HS-27A (cell line): ENCODE data around the gene CTBS.
"Not testable (repeated sequence)": the region's sequence is repeated elsewhere in the genome, so short reads cannot be mapped to it uniquely, and the experiment has no call there.

Experiments used
- DNase-seq: peaks from one replicate; pipeline ENCODE4 v3.0.0-alpha.2; 2012; ENCODE audit warnings: low read depth, missing footprints

The CTBS gene, protein sequence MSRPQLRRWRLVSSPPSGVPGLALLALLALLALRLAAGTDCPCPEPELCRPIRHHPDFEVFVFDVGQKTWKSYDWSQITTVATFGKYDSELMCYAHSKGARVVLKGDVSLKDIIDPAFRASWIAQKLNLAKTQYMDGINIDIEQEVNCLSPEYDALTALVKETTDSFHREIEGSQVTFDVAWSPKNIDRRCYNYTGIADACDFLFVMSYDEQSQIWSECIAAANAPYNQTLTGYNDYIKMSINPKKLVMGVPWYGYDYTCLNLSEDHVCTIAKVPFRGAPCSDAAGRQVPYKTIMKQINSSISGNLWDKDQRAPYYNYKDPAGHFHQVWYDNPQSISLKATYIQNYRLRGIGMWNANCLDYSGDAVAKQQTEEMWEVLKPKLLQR

DNA sequence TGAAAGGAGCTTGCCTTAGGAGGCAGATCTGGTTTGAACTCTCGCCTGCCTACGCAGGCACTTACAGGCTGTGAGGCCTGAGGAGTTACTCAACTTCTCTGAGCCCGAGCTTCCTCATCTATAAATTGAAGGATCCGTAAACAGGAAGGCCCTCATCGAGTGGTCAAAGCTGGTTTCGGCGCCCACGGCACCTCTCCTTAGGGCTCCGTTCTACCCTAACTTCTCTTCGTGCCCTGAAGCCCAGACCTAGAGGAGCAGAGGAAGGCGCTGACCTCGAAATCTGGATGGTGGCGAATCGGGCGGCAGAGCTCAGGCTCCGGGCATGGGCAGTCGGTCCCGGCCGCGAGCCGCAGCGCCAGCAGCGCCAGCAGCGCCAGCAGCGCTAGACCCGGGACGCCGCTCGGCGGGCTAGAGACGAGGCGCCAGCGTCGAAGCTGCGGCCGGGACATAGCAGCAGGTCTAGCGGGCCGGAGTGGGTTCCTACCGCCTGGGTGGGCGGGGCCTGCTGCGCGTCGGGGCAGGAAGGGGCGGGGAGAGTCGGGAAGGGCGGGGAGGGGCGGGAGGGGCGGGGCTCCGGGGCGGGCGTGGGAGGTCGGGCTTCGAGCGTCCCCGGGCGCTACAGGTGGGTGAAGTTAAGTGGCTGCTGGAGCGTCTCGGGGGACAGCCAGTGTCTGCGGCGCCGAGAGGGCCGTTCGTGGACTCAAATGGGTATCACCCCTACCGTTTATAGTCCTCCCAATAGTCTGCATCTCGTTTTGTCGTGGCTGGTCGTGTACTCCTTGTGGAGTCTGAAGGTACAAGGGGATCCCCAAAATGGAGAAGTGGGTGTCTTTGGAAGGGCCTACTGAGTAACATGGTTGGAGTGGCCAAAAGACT is at the start of gene CTBS:
Gene CTBS (minus strand): TSS at position 474 of the 876 bp plus-strand sequence. CDS start 25 bp downstream, at position 449.
- peak; percentile 74 for DNase-seq

DNA sequence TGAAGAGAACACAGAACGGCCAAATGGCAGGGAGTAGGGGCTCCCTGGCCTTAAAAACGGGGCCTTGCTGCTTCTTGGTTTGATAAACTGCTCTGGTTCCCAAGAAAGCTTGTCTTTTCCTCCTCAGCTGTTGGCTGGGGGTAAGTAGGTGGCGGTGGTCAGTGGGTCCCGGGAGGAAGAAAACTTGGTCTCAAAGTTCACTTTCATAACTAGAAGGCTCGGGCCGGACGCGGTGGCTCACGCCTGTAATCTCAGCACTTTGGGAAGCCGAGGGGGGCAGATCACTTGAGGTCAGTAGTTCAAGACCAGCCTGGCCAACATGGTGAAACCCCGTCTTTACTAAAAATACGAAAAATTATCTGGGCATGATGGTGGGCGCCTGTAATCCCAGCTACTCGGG is 47.3 kb upstream of the CTBS start:
- no peak for DNase-seq

DNA sequence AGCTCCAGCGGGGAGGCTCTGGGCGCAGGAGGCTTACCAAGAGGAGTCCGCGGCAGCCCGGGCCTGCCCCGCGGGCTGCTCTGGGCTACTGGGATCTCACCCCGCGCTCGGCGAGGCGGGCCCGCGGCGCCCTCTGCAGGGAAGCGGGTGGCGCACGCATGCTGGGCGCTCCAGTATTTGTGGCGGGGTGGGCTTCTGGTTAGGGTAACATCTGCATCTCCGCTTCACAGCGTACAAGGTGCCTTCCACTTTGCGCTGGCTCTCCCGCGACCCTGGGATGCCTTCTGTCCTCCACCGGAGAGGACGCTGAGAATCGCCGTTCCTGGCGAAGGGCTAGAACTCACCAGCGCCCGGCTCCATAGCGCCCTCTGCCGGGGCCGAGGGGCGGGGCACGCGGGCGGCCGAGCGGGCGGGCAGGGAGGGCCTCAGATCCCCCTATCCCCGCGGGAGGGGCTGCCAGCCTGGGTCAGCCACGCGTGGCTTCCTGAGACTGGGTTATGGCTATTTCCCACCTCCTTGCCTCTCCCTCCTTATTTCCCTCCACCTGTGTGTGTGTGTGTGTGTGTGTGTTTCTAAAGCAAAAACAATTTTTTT is 46.6 kb upstream of the CTBS start:
- peak; percentile 60 for DNase-seq

DNA sequence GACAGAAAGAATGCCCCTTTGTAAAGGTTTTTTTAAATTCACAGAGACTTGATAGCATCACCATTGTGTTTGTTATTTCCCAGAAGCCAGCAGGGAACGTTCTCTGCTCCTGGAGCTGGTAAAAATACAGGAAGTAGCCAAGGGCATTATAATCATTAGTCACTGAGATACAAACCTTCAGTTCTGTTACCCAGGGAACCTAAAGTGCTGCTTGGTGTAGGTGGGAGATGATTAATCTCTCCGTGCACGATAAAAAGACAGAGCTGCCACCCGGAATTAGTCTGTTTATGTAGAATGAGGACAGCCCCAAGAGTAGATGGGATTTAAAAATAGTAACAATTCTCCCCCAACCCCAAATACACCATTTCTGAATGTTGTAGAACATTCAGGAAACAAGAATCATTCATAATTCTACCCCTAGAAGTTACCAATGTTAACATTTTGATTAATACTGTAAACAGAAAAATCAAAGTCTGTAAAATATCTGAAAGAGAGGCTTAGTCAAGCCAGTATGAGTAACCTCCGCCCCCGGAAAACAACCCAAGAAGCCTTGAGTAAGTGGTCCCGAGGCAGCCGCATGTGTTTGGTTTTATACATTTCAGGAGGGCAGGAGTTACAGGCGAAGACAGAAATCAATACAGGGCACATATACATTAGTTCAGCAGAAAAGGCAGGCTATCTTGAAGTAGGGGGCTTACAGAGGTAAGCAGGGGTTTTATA is 45.3 kb upstream of the CTBS start:
- no peak for DNase-seq

DNA sequence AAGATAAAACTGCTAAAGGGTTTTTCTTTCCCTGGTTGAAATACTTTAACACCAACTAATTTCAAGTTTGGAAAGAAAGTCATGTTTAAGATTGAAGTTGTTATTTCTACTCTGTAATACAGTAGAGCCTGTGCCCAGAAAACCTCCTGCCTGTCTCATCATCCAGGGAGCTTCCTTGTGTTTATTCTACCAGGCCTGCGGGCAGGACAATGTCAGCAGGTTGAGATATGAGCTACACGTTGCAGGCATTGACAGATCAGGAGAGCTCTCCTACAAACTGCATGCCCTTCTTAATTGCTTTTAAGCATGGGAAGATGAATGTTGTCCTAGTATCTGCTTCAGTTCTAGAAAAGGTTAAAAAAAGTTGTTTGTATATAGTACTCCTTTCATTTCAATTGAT is 43.1 kb upstream of the CTBS start:
- no peak for DNase-seq

DNA sequence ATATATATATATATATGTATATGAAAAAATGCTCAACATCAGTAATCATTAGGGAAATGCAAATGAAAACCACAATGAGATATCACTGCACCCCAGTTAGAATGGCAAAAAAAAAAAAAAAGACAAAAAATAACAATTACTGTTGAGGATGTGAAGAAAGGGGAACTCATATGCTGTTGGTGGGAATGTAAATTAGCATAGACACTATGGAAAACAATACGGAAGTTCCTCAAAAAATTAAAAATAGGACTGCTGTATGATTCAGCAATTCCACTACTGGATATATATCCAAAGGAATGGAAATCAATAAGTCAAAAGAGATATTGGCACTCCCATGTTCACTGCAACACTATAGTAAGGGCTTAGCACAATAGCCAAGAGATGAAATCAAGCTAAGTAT is 41.5 kb upstream of the CTBS start:
- no peak for DNase-seq

DNA sequence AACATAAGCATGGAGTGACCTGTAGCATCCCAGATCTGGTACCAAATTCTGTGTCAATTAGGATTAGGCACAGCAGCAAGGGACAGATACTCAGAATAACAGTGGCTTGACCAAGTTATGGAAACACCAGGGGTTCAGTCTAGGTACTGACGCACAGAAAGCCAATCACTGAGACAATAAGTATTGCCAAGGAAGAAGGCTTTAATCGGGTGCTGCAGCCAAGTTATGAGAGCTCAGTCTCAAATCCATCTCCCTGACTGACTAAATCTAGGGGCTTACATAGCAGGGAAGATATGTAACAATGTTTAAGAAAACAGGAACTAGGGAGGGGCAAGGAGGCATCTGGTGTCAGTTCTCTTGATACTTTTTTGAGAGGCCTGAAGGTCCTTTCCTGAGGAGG is 39.6 kb upstream of the CTBS start:
- DNase-seq = no peak

DNA sequence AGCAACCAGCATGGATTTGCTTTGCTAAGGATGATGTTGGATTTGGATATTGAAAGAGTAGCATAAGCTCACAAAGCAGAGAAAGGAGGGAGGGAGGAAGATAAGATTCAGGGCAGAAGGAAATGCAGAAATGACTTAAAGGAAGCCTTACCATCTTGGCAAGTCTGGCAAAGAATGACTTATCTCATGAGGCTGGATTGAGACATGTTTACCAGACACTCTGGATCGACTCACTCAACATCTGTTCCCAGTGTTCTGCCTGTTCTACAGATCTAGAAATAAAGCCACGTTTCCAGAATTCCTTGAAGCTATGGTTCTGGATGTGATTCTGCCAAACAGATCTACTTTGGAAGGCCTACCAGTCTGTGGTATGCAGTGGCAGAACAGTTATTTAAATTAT is 38.8 kb upstream of the CTBS start:
- no peak for DNase-seq

DNA sequence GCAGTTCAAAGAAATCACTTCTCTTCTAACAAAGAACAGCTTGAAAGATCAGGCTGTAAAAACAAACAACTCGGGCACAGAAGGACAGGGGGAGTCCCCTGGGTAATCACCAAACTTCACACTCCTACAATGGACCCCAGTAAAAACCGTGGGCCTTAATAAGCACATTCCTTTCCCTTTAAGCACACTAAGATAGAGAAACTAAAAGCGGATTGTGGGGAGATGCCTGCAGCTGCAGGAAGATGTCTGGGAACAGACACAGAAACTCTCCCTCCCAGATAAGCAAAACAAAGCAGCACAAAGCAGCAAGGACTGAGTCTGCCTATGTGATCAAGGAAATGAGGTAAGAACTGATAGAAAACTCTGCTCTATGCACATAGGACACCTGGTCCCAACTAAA is 37.6 kb upstream of the CTBS start:
- DNase-seq = no peak

DNA sequence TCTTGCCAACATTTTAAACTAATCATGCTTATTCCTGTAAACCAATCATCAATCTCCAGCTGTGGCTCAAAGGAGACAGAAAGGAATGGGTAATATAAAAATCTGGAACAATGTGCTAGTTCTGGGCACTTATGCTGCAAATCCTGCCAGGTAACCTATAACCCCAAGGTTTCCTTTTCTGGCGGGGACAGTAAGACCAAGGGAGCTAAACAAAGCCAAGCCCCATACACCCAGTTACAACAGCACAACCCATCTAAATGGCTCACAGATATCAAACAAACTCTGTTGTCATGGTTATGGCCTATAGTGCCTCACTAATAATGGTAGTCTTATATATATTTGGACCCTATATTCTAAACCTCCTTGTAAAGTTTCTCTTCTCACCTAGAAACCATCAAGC is 36.9 kb upstream of the CTBS start:
- no peak for DNase-seq

DNA sequence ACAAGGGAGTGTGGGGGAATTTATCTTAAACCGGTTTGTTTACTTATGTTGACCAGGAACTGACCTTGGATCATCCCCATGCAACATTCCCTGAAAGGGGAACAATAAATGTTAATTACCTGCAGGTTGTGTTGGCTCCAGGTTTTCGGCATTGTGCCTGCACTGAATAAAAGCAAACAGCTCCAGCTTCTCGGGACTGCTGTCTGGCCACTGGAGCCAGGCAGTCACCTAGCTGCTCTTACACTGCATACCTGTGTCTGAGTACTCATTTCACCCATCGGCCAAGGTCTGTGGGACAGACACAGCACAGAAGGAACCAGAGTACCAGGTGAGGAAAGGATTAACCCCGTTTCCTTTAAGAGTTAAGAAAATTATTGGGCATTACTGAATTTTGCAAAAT is 32.7 kb upstream of the CTBS start:
- no peak for DNase-seq

DNA sequence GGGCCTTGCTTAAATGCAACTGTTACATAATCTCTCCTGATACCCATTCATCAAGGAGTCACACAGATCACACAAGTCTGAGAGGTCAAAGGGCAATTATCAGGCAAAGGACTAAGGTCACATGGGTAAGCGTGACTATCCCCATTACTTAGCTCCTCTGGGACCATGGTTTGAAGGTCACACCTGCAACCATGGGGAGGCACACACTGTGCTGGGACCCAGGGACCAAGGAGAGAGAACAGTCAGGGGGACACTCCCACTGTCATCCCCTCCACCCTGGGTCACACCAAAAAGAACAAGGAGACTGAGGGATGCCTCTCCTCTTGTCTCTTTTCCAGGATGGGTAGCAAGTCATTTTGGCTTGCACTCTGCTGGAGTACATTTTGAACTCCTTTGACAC is 30.9 kb upstream of the CTBS start:
- no peak for DNase-seq

DNA sequence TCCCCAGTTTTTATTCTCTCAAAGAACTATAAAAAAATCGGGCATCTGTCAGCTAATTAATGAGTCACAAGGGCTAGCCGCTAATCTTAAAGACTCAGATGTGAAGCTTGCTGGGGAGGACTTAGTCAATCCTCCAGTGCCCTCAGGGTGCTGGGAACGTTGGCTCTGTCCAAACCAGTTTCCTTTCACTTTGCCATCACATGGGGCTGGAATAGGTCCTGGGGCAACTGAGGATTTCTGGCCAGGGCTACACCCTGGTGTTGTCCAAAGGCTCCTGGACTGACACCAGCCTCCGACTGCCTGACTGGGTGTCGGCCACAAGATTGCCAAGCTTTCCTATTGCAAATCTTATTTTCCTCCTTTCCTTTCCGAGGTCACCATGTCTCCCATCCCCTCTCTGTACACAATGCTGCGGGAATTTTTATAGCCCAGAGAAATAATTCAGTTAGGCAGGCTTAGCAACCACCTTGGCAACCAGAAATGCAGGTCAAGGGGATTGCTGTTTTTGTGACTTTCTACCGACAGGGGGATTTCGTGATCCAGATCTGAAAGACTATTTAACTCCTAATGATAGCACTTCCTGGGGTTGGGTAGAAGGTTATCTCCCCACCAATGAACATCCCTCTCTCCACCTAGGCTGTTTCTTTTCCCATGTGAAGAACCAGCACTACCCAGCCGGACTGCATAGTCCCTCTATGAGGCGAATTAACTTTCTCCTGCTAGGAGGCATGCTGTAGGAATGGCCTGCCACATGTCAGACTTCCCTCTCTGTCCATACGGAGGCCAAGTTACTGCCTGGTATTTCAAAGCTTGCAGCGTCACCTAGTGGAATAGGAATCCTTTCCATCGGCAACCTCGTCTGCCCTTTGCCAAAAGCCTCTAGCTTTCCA is 29.9 kb upstream of the CTBS start:
- DNase-seq = peak; percentile 85

DNA sequence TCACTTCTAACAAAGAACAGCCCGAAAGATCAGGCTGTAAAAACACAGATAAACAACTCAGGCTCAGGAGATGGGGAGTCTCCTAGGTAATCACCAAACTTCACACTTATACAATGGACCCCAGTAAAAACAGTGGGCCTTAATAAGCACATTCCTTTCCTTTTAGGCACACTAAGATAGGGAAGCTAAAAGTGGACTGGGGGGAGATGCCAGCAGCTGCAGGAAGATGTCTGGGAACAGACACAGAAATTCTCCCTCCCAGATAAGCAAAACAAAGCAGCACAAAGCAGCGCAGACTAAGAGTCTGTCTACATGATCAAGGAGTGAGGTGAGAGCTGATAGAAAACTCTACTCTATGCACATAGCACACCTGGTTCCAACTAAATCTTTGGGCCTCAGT is 29.0 kb upstream of the CTBS start:
- DNase-seq = no peak

DNA sequence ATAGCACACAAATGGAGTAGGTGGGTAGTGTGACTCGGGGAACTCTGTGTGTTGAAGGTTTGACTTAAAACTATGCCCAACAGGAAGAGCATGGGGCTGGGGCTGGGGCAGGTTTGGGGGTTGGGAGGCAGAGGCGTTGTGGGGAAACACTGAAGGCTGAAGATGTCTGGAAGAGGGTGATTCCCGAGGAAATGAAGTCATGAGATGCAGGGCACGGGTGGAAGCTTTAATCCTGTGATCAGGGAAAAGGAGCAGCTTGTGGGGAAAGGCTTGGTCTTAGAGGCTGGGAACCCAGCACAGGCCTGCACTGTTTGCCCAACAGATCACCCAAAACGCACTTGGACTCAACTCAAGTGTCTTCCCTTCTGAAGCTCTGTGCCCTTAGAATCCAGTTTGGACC is 26.6 kb upstream of the CTBS start:
- no peak for DNase-seq

DNA sequence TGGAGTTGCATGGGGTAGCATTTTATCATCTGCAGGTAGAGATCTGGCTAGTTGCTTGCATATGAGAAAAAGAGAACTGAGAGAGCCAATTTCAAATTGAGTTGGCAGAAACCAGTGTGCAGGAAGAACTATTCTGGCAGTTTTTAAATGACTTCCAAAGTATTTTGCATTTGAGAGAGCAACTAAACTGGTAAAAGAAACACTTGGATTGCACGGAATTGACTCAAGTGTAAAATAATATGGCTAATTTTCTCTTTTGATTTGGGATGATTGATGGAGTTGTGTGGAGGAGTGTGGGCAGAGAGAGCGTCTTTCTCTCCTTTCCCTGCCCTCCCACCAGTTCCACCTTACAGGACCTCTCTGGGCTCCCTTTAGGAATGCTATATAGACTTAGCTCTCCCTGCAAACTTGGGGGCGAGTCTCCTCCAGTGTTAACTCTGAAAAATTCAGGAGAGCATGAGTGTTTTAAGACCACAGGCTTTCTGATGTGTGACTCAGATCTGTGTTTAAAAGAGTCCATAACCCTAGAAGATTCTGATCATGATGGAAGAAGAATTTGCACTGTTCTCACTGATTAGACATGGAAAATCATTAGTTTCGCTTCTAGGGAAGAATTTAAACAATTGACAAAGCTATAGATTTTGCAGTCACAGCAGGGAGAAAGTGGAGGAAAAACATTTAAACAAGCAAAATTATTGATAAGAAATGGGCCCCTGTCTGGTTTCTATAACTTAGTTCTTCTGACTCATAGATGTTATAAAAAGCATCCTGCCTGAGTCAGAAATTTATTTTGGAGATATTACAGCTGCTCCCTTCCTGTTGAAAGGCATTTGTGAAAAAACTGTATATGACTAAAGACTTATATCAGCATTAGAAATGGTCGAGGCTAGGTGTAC is 24.9 kb upstream of the CTBS start:
- peak; percentile 85 for DNase-seq

DNA sequence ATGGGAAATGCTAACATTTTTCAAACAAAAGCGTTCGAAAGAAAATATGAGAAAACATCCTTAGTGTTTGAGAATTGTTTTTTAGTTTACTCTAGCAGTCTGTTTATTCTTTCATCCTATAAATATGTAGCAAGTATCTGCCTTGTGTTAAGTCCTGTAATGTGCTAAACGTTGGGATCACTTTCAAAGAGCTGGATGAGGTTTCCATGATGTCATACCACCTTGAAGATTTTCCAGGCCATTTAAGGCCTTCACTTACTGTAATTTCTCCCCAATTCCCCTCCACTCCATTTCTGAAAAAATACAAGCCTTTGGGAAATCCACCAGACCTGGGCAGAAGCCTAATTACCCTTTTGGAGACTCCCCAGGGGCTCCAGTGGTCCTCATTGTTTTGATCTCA is 24.2 kb upstream of the CTBS start:
- no peak for DNase-seq

DNA sequence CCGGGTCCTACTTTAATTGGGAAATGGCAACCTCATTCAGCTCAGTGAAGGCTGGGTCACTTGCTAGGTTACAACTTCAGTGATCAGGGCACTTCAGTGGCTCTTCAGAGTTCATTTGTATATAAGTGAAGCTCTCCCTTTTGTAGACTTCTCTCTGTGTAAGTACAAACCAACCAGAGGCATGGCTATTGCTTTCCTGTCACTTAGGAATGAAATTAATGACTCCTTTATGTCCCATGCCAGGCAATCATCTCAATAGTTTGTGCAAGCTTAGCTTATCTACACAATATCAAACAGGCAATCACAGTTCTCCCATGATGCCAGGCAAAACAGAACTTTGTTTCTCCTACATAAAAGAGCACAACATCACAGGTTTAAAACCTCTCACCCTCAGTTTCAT is 22.8 kb upstream of the CTBS start:
- no peak for DNase-seq

DNA sequence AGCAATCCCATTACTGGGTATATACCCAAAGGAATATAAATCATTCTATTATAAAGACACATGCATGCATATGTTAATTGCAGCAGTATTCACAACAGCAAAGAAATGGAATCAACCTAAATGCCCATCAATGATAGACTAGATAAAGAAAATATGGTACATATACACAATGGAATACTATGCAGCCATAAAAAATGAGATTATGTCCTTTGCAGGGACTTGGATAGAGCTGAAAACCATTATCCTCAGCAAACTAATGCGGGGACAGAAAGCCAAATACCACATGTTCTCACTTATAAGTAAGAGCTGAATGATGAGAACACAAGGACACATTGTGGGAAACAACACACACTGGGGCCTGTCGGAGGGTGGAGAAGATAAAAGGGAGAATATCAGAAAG is 20.7 kb upstream of the CTBS start:
- not testable (repeated sequence) for DNase-seq

DNA sequence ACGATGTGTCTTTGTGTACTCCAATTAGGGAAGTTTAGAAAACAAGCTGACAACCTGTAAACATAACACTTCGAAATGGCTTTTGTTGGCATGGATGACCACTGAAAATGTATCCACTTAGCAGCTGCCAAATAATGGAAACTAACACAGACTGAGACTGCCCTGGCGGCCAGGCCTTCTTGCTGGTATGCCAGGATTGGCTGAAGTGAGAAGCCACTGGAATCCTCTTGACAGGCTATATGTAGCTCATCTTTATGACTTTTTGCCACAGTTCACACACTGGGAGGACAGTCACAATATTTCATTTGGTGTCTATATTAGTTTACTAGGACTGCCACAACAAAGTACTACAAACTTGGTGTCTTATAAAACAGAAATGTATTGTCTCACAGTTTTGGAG is 12.9 kb upstream of the CTBS start:
- DNase-seq = no peak
